ENCODE measurements around the gene DDX50.

The DDX50 gene

GRCh38 chr10:68871731-68872342 lies 29.3 kb upstream of the DDX50 start:
- no peak overlapping the region for H3K27ac ChIP-seq (ENCODE audit: low read length)
- H3K27me3 ChIP-seq (ENCODE audit: insufficient read depth, low read length): no peaks in the 10 kb centered on the region
- H3K4me1 ChIP-seq (ENCODE audit: insufficient read depth, low read length): peaks cover 23% of the 10 kb centered on the region
- H3K4me3 ChIP-seq (ENCODE audit: low read length): peak overlapping the region; percentile 43; the same call in 1 of the 2 replicates
- H3K36me3 ChIP-seq (ENCODE audit: insufficient read depth, low read depth, low read length): no peaks in the 10 kb centered on the region
- peak overlapping the region; percentile 4; the same call in 1 of the 2 replicates for H3K9ac ChIP-seq (ENCODE audit: low read depth, low read length)
- H3K9me3 ChIP-seq (ENCODE audit: insufficient read depth, low read depth, low read length): peaks cover 15% of the 10 kb centered on the region

GRCh38 chr10:68876246-68877138 lies 24.6 kb upstream of the DDX50 start:
- no peak overlapping the region for H3K9ac ChIP-seq (ENCODE audit: low read depth, low read length)
- H3K4me3 ChIP-seq (ENCODE audit: low read length): no peak overlapping the region
- no peak overlapping the region for H3K27ac ChIP-seq (ENCODE audit: low read length)
- no peaks in the 10 kb centered on the region for H3K36me3 ChIP-seq (ENCODE audit: insufficient read depth, low read depth, low read length)
- H3K9me3 ChIP-seq (ENCODE audit: insufficient read depth, low read depth, low read length): no peaks in the 10 kb centered on the region
- no peaks in the 10 kb centered on the region for H3K27me3 ChIP-seq (ENCODE audit: insufficient read depth, low read length)
- H3K4me1 ChIP-seq (ENCODE audit: insufficient read depth, low read length): peaks cover 36% of the 10 kb centered on the region

GRCh38 chr10:68877482-68878110 lies 23.5 kb upstream of the DDX50 start:
- no peaks in the 10 kb centered on the region for H3K9me3 ChIP-seq (ENCODE audit: insufficient read depth, low read depth, low read length)
- H3K27me3 ChIP-seq (ENCODE audit: insufficient read depth, low read length): no peaks in the 10 kb centered on the region
- no peaks in the 10 kb centered on the region for H3K36me3 ChIP-seq (ENCODE audit: insufficient read depth, low read depth, low read length)
- peak overlapping the region; percentile 11; the same call in 1 of the 2 replicates for H3K9ac ChIP-seq (ENCODE audit: low read depth, low read length)
- peaks cover 30% of the 10 kb centered on the region for H3K4me1 ChIP-seq (ENCODE audit: insufficient read depth, low read length)
- no peak overlapping the region for H3K27ac ChIP-seq (ENCODE audit: low read length)
- H3K4me3 ChIP-seq (ENCODE audit: low read length): peak overlapping the region; percentile 37; the same call in 1 of the 2 replicates

- Histone ChIP-seq H3K4me3 (ENCODE audit: low read length) (peak overlapping the region; percentile 37), H3K36me3 (ENCODE audit: insufficient read depth, low read depth, low read length) (no peaks in the 10 kb centered on the region), H3K27ac (ENCODE audit: low read length) (no peak overlapping the region), H3K9ac (ENCODE audit: low read depth, low read length) (no peak overlapping the region; the same call in 1 of the 2 replicates), H3K9me3 (ENCODE audit: insufficient read depth, low read depth, low read length) (no peaks in the 10 kb centered on the region), H3K4me1 (ENCODE audit: insufficient read depth, low read length) (peaks cover 30% of the 10 kb centered on the region), H3K27me3 (ENCODE audit: insufficient read depth, low read length) (no peaks in the 10 kb centered on the region)
Observed at GRCh38 chr10:68878496-68878895, 22.6 kb upstream of the DDX50 start.

GRCh38 chr10:68879628-68880027 lies 21.5 kb upstream of the DDX50 start:
- no peak overlapping the region for H3K27ac ChIP-seq (ENCODE audit: low read length)
- H3K9ac ChIP-seq (ENCODE audit: low read depth, low read length): no peak overlapping the region
- no peaks in the 10 kb centered on the region for H3K27me3 ChIP-seq (ENCODE audit: insufficient read depth, low read length)
- no peaks in the 10 kb centered on the region for H3K9me3 ChIP-seq (ENCODE audit: insufficient read depth, low read depth, low read length)
- H3K4me3 ChIP-seq (ENCODE audit: low read length): no peak overlapping the region
- H3K4me1 ChIP-seq (ENCODE audit: insufficient read depth, low read length): peaks cover 30% of the 10 kb centered on the region
- H3K36me3 ChIP-seq (ENCODE audit: insufficient read depth, low read depth, low read length): no peaks in the 10 kb centered on the region

GRCh38 chr10:68880181-68880580 lies 20.9 kb upstream of the DDX50 start:
- Histone ChIP-seq H3K4me3 (ENCODE audit: low read length) (no peak overlapping the region), H3K36me3 (ENCODE audit: insufficient read depth, low read depth, low read length) (no peaks in the 10 kb centered on the region), H3K27ac (ENCODE audit: low read length) (no peak overlapping the region), H3K9me3 (ENCODE audit: insufficient read depth, low read depth, low read length) (no peaks in the 10 kb centered on the region), H3K4me1 (ENCODE audit: insufficient read depth, low read length) (peaks cover 30% of the 10 kb centered on the region), H3K27me3 (ENCODE audit: insufficient read depth, low read length) (no peaks in the 10 kb centered on the region), H3K9ac (ENCODE audit: low read depth, low read length) (no peak overlapping the region)

GRCh38 chr10:68895041-68895440 lies 6.1 kb upstream of the DDX50 start:
- Histone ChIP-seq H3K36me3 (ENCODE audit: insufficient read depth, low read depth, low read length) (no peaks in the 10 kb centered on the region), H3K27me3 (ENCODE audit: insufficient read depth, low read length) (no peaks in the 10 kb centered on the region; the same call in 1 of the 2 replicates), H3K4me1 (ENCODE audit: insufficient read depth, low read length) (no peaks in the 10 kb centered on the region; the same call in 1 of the 2 replicates), H3K9me3 (ENCODE audit: insufficient read depth, low read depth, low read length) (no peaks in the 10 kb centered on the region), H3K9ac (ENCODE audit: low read depth, low read length) (no peak overlapping the region), H3K4me3 (ENCODE audit: low read length) (no peak overlapping the region), H3K27ac (ENCODE audit: low read length) (no peak overlapping the region)

- H3K9me3 ChIP-seq (ENCODE audit: insufficient read depth, low read depth, low read length): no peaks in the 10 kb centered on the region
- H3K4me3 ChIP-seq (ENCODE audit: low read length): no peak overlapping the region
- no peak overlapping the region for H3K9ac ChIP-seq (ENCODE audit: low read depth, low read length)
- H3K27me3 ChIP-seq (ENCODE audit: insufficient read depth, low read length): no peaks in the 10 kb centered on the region; the same call in 1 of the 2 replicates
- H3K27ac ChIP-seq (ENCODE audit: low read length): no peak overlapping the region
- peaks cover 7% of the 10 kb centered on the region; the same call in 1 of the 2 replicates for H3K4me1 ChIP-seq (ENCODE audit: insufficient read depth, low read length)
- H3K36me3 ChIP-seq (ENCODE audit: insufficient read depth, low read depth, low read length): no peaks in the 10 kb centered on the region
Observed at GRCh38 chr10:68897336-68897741, 3.8 kb upstream of the DDX50 start.

GRCh38 chr10:68899186-68899745 lies 1.8 kb upstream of the DDX50 start:
- peaks cover 3% of the 10 kb centered on the region; the same call in 1 of the 2 replicates for H3K36me3 ChIP-seq (ENCODE audit: insufficient read depth, low read depth, low read length)
- H3K4me1 ChIP-seq (ENCODE audit: insufficient read depth, low read length): peaks cover 9% of the 10 kb centered on the region; the same call in 1 of the 2 replicates
- no peak overlapping the region for H3K4me3 ChIP-seq (ENCODE audit: low read length)
- no peak overlapping the region for H3K9ac ChIP-seq (ENCODE audit: low read depth, low read length)
- H3K27ac ChIP-seq (ENCODE audit: low read length): no peak overlapping the region
- H3K9me3 ChIP-seq (ENCODE audit: insufficient read depth, low read depth, low read length): no peaks in the 10 kb centered on the region
- no peaks in the 10 kb centered on the region; the same call in 1 of the 2 replicates for H3K27me3 ChIP-seq (ENCODE audit: insufficient read depth, low read length)

GRCh38 chr10:68900427-68901104 lies 549 bp upstream of the DDX50 start:
- Histone ChIP-seq H3K36me3 (ENCODE audit: insufficient read depth, low read depth, low read length) (peaks cover 3% of the 10 kb centered on the region; the same call in 1 of the 2 replicates), H3K27me3 (ENCODE audit: insufficient read depth, low read length) (no peaks in the 10 kb centered on the region; the same call in 1 of the 2 replicates)

GRCh38 chr10:68902382-68902781 lies 1.3 kb downstream of the DDX50 start:
- no peaks in the 10 kb centered on the region; the same call in 1 of the 2 replicates for H3K27me3 ChIP-seq (ENCODE audit: insufficient read depth, low read length)
- H3K4me3 ChIP-seq (ENCODE audit: low read length): peak overlapping the region; percentile 98
- no peaks in the 10 kb centered on the region for H3K9me3 ChIP-seq (ENCODE audit: insufficient read depth, low read depth, low read length)
- peaks cover 9% of the 10 kb centered on the region; the same call in 1 of the 2 replicates for H3K4me1 ChIP-seq (ENCODE audit: insufficient read depth, low read length)
- H3K9ac ChIP-seq (ENCODE audit: low read depth, low read length): peak overlapping the region; percentile 92; the same call in 1 of the 2 replicates
- no peak overlapping the region for H3K27ac ChIP-seq (ENCODE audit: low read length)
- H3K36me3 ChIP-seq (ENCODE audit: insufficient read depth, low read depth, low read length): peaks cover 15% of the 10 kb centered on the region

More at GRCh38 chr10:68900427-68901104, 549 bp upstream of the DDX50 start:
- no peaks in the 10 kb centered on the region for H3K9me3 ChIP-seq (ENCODE audit: insufficient read depth, low read depth, low read length)
- peaks cover 9% of the 10 kb centered on the region; the same call in 1 of the 2 replicates for H3K4me1 ChIP-seq (ENCODE audit: insufficient read depth, low read length)
- peak overlapping the region; percentile 92 for H3K9ac ChIP-seq (ENCODE audit: low read depth, low read length)
- H3K27ac ChIP-seq (ENCODE audit: low read length): peak overlapping the region; percentile 93
- H3K4me3 ChIP-seq (ENCODE audit: low read length): peak overlapping the region; percentile 98
